Vagina (tissue), 2 donors: ENCODE data around the gene IFIT3. TPM values are rescaled to one million over a fixed set of nuclear protein-coding genes. Genes with fewer than 3 reads are reported as not detected.
A peak's percentile ranks its signal among the peaks of the same experiment; 100 is the strongest.

ENCODE experiments used
- DNase-seq, 2 donors: peaks; one replicate each; pipeline ENCODE4 v3.0.0-alpha.2; 2017; ENCODE audit errors: extremely low spot score in 2 of 2
- H3K27ac ChIP-seq: fragments of 200-600 bp; sonication (generic); one replicate; pipeline ENCODE4 v1.5.1; 2019
- H3K27me3 ChIP-seq: fragments of 200-600 bp; sonication (generic); one replicate; pipeline ENCODE4 v1.5.1; 2019
- H3K36me3 ChIP-seq, 2 donors: fragments of 200-600 bp; sonication (generic); one replicate each; pipeline ENCODE4 v1.5.1; 2017 to 2019
- H3K4me1 ChIP-seq: fragments of 200-600 bp; sonication (generic); one replicate; pipeline ENCODE4 v1.5.1; 2019
- H3K4me3 ChIP-seq, 2 donors: fragments of 200-600 bp; sonication (generic); 1 replicate in 1 of 2; 2 replicates in 1 of 2; pipeline ENCODE4 v1.5.1; 2016 to 2019
- H3K9me3 ChIP-seq: fragments of 200-600 bp; sonication (generic); one replicate; pipeline ENCODE4 v1.5.1; 2019
- POLR2A ChIP-seq, 2 donors: fragments of 450-650 bp; IDR thresholded peaks; one replicate each; pipeline ENCODE4 v1.6.1; 2017; ENCODE audit warnings: antibody characterized with exemption in 2 of 2, mild to moderate bottlenecking in 2 of 2, moderate library complexity in 2 of 2
- POLR2AphosphoS5 ChIP-seq, 2 donors: sonication (generic); formaldehyde crosslinking; IDR thresholded peaks; one replicate each; pipeline ENCODE4 v1.9.0; 2017; ENCODE audit warnings: antibody characterized with exemption in 2 of 2, mild to moderate bottlenecking in 2 of 2, low read depth in 1 of 2; ENCODE audit not compliant: insufficient read depth in 1 of 2
- intact Hi-C: fragments of 100-400 bp; cut with DNase I; formaldehyde crosslinking; loops from one replicate; pipeline ENCODE4 v1.15.1; 2023
- total RNA-seq: library from RNA; depleted of rRNA; stranded (reverse); fragments of >200 nt; gene quantifications from one replicate; pipeline ENCODE4 v1.2.3, GENCODE V29; 2016
- TF ChIP-seq, protein P1 (sequence below), 3 experiments: fragments of 450-650 bp in 2 of 3; fragments of 200-600 bp in 1 of 3; sonication (generic) in 1 of 3; IDR thresholded peaks; one replicate each; pipeline ENCODE4 v1.5.1; 2017 to 2019; ENCODE audit warnings: antibody characterized with exemption in 3 of 3, mild to moderate bottlenecking in 2 of 3, moderate library complexity in 2 of 3

IFIT3 gene
- total RNA-seq, 1 donor from 2014 or later, result 6.1 TPM

DNA sequence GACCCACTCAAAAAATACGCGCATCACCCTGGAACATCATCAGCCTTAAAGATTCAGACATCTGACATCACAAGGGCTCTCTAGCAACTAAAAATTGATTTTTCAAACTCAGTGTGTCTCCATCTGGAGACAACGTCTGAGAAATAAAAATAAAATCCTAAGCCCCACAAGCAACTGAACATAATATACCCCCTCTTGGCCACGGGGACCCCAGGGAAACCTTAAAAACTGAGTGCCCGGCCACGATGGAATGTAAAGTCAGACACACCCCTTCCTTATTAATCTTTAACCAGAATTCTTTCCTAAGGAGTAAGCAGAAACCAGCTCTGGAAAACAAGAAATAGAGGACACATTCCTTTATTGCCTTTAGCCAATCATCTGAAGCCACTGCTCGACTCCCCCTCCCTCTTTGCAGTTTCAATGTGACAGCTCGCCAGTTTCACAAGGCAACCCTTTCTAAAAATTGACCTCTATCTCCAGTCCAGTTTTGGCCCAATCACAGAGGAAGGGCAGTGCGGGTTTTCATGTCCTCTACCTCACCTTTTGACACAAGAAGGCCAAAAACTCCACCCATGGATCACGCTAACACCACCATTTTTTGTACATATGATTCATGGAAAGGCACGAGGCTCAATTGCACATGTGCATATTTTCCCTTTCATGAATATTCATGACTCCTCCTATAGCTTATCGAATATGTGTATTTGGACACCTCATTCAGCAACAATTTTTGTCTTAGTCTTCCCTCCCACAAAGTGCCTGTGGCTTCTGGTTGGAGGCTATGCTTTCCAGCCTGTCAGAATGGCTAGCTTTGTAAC is 24.2 kb downstream of the IFIT3 start:
- peak overlapping the region; percentile 85 for H3K27ac ChIP-seq
- peaks cover 37% of the 10 kb centered on the region for H3K4me1 ChIP-seq
- intact Hi-C loops, result no loop called here
- no peaks in the 10 kb centered on the region for H3K36me3 ChIP-seq
- peak overlapping the region in 1 of 2 donors; percentile 4 for H3K4me3 ChIP-seq
- H3K9me3 ChIP-seq, result no peaks in the 10 kb centered on the region
- no peak for TF ChIP-seq POLR2A (IDR thresholded peaks at IDR 0.05)
- TF ChIP-seq POLR2AphosphoS5 (IDR thresholded peaks at IDR 0.05; ENCODE audit: insufficient read depth in 1 of 2, low read depth in 1 of 2), result peak in 1 of 2 donors; percentile 45
- TF ChIP-seq, protein P1, sequence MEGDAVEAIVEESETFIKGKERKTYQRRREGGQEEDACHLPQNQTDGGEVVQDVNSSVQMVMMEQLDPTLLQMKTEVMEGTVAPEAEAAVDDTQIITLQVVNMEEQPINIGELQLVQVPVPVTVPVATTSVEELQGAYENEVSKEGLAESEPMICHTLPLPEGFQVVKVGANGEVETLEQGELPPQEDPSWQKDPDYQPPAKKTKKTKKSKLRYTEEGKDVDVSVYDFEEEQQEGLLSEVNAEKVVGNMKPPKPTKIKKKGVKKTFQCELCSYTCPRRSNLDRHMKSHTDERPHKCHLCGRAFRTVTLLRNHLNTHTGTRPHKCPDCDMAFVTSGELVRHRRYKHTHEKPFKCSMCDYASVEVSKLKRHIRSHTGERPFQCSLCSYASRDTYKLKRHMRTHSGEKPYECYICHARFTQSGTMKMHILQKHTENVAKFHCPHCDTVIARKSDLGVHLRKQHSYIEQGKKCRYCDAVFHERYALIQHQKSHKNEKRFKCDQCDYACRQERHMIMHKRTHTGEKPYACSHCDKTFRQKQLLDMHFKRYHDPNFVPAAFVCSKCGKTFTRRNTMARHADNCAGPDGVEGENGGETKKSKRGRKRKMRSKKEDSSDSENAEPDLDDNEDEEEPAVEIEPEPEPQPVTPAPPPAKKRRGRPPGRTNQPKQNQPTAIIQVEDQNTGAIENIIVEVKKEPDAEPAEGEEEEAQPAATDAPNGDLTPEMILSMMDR (IDR thresholded peaks at IDR 0.05), result no peak
- H3K27me3 ChIP-seq, result no peaks in the 10 kb centered on the region
- DNase-seq, result no peak

DNA sequence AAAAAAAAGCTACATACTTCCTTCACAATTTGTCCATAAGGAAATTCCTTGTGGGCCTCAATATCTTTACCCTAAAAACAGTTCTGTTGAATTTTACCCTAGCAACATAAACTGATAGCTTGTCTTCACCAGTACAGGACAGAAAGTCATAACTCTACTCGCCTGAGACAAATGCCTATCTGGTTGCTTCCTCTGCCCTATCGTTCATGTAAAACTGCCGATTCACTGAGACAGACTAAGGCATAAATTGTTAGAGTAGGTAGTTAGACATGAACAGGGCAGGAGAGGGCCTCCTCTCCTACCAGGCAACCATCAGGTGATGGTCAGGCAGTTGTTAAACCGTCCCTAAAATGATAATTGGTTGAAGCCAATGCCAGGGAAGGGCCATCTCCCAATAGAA is 25.0 kb downstream of the IFIT3 start:
- DNase-seq, result no peak
- Histone ChIP-seq H3K9me3 (no peaks in the 10 kb centered on the region), H3K36me3 (no peaks in the 10 kb centered on the region), H3K4me1 (peaks cover 30% of the 10 kb centered on the region), H3K27ac (peak overlapping the region; percentile 85), H3K27me3 (no peaks in the 10 kb centered on the region), H3K4me3 (no peak overlapping the region)
- intact Hi-C loops, result no loop called here
- TF ChIP-seq POLR2AphosphoS5 (IDR thresholded peaks at IDR 0.05; ENCODE audit: insufficient read depth in 1 of 2, low read depth in 1 of 2), result no peak
- no peak for TF ChIP-seq POLR2A (IDR thresholded peaks at IDR 0.05)
- TF ChIP-seq, protein P1 (IDR thresholded peaks at IDR 0.05), result no peak

GRCh38 chr10:89355394-89355931 is 27.7 kb downstream of the IFIT3 start:
- intact Hi-C loops, result no loop called here
- TF ChIP-seq, protein P1 (IDR thresholded peaks at IDR 0.05), result no peak
- no peak for TF ChIP-seq POLR2AphosphoS5 (IDR thresholded peaks at IDR 0.05; ENCODE audit: insufficient read depth in 1 of 2, low read depth in 1 of 2)
- TF ChIP-seq POLR2A (IDR thresholded peaks at IDR 0.05), result no peak
- peaks cover 21% of the 10 kb centered on the region for H3K4me1 ChIP-seq
- H3K4me3 ChIP-seq, result no peak overlapping the region
- no peak overlapping the region for H3K27ac ChIP-seq
- no peaks in the 10 kb centered on the region for H3K27me3 ChIP-seq
- H3K9me3 ChIP-seq, result no peaks in the 10 kb centered on the region
- H3K36me3 ChIP-seq, result no peaks in the 10 kb centered on the region
- no peak for DNase-seq

- no peak for TF ChIP-seq POLR2AphosphoS5 (IDR thresholded peaks at IDR 0.05; ENCODE audit: insufficient read depth in 1 of 2, low read depth in 1 of 2)
- TF ChIP-seq POLR2A (IDR thresholded peaks at IDR 0.05), result no peak
- TF ChIP-seq, protein P1 (IDR thresholded peaks at IDR 0.05), result no peak
- Histone ChIP-seq H3K4me3 (no peak overlapping the region), H3K36me3 (no peaks in the 10 kb centered on the region), H3K9me3 (no peaks in the 10 kb centered on the region), H3K4me1 (peaks cover 5% of the 10 kb centered on the region), H3K27me3 (no peaks in the 10 kb centered on the region), H3K27ac (no peak overlapping the region)
- intact Hi-C loops, result no loop called here
- no peak for DNase-seq
These were observed 29.3 kb downstream of the IFIT3 start for GRCh38 chr10:89357096-89357495.

GRCh38 chr10:89357975-89358374 is 30.2 kb downstream of the IFIT3 start:
- intact Hi-C loops, result no loop called here
- DNase-seq, result no peak
- Histone ChIP-seq H3K36me3 (no peaks in the 10 kb centered on the region), H3K4me3 (no peak overlapping the region), H3K27ac (no peak overlapping the region), H3K9me3 (no peaks in the 10 kb centered on the region), H3K4me1 (no peaks in the 10 kb centered on the region), H3K27me3 (no peaks in the 10 kb centered on the region)
- TF ChIP-seq POLR2A (IDR thresholded peaks at IDR 0.05), result no peak
- TF ChIP-seq, protein P1 (IDR thresholded peaks at IDR 0.05), result no peak
- no peak for TF ChIP-seq POLR2AphosphoS5 (IDR thresholded peaks at IDR 0.05; ENCODE audit: insufficient read depth in 1 of 2, low read depth in 1 of 2)
